CD4-positive, alpha-beta T cell treated with Interferon alpha-2 for 1 hour (primary cell): ENCODE data around the gene ASCC3.
"Not testable (repeated sequence)": the region's sequence is repeated elsewhere in the genome, so short reads cannot be mapped to it uniquely, and the experiment has no call there.

Experiments
- DNase-seq, 2 donors: peaks; one replicate each; pipeline ENCODE4 v3.0.0-alpha.2; 2020 to 2022

Gene ASCC3

DNA sequence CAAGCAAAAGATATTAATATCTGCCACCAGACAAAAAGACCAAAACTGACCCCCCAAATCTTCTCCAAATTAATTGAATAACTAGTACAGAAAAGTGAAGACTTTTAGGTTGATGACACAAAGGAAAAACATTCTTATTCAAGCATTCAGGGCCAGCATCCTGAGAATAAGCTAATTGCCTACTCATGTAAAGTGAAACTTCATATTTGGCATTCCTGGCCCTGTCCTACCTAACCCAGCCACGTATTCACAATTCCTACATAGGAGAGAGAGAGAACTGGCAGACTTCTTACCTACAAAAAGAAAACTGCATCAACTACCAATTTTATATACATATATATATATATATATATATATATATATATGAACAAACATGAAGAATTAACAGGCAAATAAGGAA lies 4.9 kb upstream of the ASCC3 start:
- DNase-seq: no peak

DNA sequence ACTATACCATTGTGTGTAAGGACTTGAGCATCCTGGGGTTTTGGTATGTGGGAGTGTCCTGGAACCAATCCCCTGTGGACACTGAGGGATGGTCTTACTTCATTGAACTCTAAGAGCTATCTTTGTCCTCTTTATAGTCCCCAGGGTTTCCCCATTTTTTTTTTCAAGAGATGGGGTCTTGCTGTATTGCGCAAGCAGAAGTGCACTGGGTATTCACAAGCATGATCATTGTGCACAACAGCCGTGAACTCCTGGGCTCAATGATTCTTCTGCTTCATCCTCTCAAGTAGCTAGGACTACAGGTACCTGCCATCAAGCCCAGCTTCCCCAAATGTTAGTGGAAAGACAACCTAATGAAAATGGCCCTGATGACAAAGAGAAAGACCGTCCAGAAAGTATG lies 2.2 kb upstream of the ASCC3 start:
- no peak for DNase-seq

DNA sequence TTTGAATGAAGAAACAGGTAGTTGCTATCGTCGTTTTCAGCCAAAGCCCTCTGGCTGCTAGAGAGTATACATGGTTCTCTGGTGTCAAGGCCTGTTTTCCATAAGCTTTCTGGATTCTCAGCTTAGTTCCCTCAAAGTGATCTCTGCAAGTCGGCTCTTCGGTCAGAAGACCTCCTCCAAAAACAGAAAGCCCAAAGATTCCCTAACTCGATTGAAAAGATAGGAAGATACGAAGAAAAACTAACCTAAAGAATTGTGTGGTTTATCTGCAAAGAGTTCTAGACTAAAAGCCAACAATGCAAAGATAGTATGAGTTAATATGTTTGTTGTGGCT lies 545 bp upstream of the ASCC3 start:
- DNase-seq: no peak

DNA sequence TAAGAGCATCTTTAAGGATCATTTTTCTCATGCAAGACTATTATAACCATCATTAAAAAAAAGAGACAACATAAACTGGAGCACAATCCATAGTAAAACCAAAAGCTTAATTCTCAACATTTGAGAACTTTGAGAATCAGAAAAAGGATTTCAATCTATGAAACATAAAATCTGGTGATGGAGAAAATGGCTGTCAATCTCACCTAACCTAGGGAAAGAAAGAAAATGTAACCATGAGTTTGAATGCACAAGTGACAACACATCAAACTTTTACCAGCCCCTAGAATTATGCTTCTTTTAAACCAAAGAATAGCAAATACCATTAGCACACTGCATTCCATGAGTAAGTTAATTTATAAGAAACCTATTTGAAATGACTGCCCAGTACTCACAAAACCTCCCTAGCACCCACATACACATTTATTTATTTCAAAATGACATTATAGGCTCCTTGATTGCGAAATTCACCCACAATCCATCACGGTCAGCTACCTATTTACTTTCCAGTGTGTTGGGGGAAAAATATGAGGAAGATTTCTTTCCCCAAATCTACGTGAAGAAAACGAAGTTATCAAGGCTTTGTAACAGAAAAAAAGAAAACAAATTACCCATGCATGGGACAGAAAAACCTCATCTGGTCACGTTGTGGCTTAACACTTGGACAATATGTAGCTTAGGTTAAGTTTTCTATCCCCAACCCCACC lies 828 bp downstream of the ASCC3 start:
- no peak for DNase-seq

DNA sequence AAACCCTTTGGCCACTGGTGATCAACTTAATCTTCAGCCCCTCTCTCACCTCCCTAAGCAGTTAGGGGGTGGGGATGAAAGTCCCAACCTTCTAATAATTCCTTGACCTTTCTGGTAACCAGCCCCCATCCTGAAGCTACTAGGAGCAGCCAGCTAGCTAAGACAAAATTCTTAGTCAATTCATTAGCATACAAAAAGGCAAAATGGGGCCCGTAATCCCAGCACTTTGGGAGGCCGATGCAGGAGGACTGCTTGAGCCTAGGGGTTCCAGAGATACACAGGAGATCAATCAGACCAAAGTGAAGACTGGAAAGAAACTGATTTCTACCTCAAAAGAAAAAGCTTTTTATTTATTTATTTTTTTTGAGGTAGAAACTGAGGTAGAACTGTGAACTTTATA lies 1.8 kb downstream of the ASCC3 start:
- no peak for DNase-seq

DNA sequence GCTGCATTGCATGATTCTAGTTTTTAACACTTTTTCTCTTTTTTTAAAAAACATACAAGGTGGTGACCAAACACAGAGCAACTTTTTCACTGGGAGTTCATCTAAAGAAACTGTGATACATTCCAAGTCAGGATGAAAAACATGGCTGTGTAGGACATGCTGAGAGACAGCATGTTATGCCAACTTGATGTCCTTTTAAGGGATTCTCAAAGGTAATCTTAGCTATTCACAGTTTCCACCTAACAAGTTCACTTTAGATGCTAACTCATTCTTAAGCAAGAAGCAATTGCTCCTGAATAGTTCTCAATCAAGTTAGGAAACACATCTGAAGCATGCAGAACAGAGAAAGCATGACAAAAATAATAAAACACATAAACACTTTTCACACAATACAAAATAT lies 3.3 kb downstream of the ASCC3 start:
- no peak for DNase-seq

DNA sequence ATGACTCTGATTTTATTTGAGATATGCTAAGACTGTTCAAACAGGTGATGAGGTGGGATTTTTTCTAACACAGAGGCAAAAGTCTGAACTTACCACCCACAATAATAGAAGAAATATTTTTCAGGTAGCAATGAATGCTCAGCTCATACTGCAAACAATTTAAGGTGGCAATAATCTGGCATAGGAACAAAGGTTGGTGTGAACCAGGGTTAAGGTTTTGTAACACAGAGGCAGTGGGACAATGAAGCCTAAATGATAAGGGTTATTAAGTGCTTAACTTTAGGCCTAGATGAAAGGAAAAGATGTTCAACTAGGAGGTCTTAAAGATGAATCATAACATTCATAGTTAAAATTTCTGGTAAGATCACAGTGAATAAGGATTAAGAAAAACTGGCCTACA lies 4.9 kb downstream of the ASCC3 start:
- no peak for DNase-seq

DNA sequence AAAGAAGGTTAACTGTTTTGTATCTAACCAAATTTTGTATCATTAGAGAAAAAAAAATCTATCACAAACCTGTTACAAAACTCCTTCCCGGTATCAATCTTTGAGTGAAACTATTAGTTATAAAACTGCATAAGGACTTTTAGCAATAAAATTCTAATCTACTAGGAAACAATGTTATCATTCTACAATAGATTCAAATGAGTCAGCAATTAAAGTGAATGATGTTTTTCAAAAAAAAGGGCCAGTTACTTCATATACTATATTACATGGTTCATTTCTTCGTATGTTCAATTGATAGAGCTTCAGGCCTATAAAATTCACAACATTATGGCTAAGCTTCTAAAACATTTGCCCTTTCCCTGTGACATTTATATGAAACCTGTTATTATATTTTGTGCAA lies 15.6 kb downstream of the ASCC3 start:
- no peak for DNase-seq

DNA sequence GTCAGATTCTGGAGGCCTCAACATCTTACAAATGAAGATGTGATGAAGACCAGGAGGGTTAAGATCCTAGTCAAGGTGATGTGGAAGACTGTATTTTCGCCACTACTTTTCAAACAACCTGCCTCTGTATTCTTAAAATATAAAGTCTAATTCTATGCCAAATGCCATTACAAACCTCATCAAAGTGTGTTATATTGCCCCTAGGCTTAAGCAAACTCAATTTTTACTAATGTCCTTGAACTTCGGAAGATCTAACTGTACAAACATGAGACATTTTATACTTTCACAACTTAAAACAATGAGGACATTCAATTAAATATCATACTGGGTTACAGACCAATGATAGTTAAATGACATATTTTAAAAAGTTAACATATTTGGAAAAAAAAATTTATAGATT lies 19.1 kb downstream of the ASCC3 start:
- no peak for DNase-seq

DNA sequence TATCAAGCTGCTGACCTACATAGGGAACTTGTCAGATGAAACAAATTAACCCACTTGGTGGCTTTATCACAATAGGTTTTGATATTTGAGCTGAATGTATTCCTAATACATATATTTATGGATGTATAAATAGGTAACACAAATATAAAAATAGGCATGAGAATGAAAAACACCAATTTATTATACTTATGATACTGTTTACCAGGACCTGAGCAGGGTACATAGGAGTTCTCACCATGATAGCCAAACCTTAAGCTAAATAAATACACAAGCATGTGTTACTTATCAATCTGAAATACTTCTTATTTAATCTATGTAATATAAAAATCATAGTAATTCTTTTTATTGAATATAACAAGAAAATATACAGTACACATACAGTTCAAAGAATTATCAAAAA lies 25.0 kb downstream of the ASCC3 start:
- DNase-seq: no peak

DNA sequence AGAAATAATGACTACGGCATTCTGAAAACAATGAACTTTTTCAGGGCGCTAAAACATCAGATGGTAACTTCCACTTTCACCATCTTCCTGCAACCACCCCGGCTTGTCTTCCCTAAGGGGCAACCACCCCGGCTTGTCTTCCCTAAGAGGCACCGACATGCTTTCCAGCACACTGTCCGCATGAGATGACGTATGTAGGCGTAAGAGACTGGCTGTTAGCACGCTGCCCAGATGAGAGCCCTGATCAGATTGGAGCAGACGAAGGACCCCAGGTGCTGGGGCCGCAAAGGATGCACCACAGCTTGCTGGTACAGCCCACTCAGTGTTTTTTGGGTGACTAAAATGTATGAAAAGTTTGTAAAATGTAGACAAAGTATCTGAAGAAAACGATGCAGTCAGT lies 29.3 kb downstream of the ASCC3 start:
- no peak for DNase-seq

DNA sequence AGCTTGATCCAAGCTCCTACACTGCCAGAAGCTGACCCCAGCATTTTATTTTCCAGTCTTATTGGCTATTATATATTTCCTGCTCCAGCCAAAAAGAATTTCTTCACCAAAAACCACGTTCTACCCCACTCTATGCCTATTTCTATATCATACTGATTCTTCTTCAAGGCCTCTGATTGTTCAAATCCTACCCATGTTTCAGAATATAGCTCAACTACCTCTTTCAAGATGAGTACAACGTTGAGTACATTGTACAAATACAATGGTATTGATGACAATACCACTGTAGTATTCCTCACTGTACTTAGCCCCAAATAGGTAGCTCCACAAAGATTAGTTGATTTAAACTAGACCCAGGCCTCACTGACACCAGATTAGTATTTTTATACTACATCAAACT lies 31.0 kb downstream of the ASCC3 start:
- DNase-seq: no peak

DNA sequence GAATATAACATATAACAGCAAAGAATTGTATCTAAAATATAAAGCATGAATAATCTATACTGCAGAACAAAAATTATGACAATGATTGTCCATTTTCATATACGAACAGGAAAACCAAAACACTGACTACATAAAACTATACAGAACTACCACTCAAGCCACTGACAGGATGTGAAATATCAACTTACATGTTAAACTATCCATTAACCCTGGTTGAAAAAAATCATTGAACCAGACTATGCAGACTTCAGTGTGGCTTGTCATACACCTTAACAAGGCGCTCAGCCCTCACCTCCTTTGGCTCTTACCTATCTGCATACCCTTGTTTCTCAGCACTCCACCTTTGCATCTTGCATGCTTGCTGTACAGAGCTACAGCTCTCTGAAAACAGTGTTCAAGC lies 34.9 kb downstream of the ASCC3 start:
- no peak for DNase-seq

DNA sequence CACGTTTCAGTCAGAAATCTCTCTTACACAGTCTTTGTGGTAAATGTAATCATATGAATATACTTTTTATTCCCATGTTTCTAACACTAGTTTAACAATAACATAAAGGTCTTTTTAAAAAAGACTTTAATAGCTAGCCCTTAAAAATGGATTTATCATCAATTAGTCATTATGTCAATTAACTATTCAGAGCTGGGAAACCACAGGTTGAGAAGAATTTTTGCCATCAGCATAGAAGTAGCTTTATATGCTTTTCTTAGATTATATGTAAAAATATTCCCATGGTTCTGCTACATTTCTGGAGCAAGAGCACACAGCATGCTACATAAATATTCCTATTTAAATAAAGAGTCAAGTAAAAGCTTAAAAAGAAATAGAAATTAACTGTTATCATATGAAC lies 35.5 kb downstream of the ASCC3 start:
- no peak for DNase-seq

DNA sequence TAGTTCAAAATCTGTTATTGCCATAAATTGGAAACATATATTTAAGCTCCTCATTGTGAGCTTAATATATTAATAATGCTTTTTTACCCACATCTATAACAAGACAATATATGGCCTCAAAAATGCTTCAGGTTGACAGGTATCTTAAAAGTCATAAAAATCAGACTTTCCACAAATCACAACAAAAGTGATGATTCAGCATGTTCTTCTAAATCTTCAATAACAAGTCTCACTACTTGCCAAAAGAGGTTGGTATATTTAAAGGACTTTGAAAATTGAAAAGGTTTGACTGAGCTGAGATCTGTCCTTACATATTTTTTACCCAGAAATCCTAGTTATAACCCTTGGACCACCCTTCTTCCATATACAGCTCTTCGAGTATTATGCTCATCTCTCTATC lies 41.7 kb downstream of the ASCC3 start:
- no peak for DNase-seq

DNA sequence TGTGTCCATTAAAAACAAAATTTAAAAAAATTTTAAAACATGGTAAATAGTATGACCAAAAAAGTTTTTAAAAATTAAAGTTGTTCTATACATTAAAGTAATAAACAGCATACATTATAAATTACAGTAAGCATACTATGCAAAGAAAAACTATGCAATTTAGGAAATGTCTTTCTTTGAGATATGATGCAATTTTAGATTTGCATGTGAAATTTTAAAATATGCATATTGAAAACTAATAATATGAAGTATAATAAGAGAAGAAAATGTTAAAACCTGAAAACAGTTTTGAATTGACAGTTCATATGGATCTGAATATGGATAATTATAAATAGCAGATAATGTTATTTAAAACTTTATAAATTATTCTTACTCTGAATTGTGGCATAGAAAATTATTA lies 43.1 kb downstream of the ASCC3 start:
- no peak for DNase-seq

DNA sequence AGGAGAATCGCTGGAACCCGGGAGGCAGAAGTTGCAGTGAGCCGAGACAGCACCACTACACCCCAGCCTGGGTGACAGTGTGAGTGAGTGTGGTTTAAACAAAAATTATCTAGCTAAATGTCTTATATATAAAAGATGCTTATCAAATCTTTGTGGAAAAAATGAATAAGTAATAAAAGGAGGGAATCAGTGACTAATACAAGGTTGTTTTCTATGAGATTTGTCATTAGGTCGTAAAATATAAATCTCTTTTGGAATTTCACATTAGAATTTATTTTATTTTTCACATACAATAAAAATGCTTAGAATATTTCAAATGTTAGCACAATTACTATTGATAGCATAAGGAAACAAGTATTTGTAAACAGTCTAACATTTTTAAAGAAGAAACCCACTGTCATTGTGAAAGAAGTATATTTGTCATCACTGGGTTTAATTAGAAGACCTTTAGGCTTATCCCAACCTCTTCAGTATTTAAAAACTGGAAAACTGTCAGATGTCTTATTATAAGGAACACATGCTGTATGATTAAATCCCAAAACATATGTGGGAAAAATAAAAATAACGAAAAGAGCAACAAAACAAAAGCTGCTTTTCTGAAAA lies 47.1 kb downstream of the ASCC3 start:
- DNase-seq: no peak

DNA sequence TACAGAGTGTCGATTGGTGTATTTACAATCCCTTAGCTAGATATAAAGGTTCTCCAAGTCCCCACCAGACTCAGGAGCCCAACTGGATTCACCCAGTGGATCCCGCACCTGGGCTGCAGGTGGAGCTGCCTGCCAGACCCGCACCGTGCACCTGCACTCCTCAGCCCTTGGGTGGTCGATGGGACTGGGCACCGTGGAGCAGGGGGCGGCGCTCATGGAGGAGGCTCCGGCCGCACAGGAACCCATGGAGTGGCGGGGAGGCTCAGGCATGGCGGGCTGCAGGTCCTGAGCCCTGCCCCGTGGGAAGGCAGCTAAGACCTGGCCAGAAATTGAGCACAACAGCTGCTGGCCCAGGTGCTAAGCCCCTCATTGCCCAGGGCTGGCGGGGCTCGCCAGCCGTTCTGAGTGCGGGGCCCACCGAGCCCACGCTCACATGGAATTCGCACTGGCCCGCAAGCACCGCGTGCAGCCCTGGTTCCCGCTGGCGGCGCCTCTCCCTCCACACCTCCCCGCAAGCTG lies 52.0 kb downstream of the ASCC3 start:
- DNase-seq: not testable (repeated sequence)

DNA sequence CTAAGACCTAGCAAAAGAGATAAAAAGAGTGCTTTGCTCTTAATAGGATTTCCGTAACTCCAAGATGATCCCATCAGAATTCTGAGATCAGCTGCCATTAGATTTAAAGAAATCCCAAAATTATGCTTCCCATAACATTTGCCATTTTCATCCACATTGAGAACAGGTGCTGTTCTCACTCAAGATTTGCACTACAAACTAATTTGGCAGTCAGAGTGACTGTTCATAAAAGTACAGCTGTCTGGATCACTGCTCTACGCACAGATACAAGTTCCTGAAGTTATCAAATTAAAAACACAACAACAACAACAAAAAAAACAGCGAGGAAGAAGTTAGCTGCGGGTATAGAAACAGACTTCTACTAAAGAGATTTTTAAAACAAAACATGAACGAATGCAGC lies 58.1 kb downstream of the ASCC3 start:
- no peak for DNase-seq

DNA sequence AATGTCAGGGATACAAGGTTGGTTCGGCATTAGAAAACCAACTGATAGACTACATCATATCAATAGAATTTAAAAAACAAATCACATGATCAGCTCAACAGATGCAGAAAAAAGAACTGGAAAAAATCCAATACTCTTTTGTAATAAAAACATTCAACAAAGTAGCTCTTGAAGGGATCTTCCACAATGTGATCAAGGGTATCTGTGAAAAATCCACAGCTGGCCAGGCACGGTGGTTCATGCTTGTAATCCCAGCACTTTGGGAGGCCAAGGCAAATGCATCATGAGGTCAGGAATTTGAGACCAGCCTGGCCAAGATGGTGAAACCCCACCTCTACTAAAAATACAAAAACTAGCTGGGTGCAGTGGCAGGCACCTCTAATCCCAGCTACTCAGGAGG lies 63.1 kb downstream of the ASCC3 start:
- DNase-seq: no peak

DNA sequence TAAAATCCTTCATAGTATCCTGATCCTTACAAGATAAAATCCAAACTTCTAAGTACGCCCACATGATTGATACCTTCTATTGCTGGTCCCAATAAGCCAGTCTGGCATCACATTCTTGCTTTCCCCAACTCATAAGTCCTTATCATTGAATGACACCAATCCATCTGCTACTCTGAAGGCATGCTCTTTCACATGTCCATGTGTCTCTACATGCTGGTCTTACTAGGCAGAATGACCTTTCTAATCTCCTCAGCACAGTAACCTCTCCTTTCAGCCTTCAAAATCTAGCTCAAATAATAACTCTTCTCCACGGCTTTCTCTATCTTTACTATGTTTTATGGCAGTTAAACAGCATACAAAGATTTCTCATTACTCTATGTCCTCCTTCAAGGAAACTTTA lies 71.1 kb downstream of the ASCC3 start:
- no peak for DNase-seq

DNA sequence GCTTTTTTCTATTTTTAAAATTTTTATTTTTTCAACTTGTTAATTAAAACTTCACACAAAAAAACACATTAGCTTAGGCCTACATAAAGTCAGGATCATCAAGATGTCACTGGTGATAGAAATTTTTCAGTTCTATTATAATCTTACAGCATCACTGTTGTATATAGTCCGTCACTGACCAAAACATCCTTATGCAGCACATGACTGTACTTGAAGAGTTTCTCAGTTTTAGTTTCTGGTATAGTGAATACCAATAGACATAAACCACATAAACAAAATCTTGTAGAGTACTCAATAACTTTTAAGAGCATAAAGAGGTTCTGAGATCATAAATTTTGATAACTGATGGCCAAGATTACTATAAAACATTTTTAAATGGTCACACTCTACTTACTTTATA lies 71.8 kb downstream of the ASCC3 start:
- DNase-seq: no peak

DNA sequence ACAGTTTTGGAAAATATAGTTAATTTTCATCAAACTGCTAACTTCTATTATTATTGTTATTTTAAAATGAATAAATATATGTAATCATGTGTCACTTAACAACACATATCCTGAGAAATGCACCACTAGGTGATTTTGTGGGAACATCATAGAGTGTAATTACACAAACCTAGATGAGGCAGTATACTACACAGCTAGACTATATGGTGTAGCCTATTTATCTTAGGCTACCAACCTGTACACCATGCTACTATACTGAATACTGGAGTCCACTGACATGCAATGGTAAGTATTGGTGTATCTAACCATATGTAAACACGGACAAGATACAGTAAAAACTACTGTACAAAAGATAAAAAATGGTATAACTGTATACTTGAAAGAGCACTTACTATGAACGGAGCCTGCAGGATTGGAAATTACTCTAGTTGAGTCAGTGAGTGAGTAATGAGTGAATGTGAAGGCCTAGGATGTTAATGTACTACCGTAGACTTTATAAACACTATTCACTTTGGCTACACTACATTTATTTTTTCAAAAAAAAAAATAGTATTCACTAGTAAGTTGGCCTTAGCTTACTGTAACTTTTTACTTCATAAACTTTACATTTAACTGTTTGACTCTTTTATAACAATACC lies 72.4 kb downstream of the ASCC3 start:
- no peak for DNase-seq

DNA sequence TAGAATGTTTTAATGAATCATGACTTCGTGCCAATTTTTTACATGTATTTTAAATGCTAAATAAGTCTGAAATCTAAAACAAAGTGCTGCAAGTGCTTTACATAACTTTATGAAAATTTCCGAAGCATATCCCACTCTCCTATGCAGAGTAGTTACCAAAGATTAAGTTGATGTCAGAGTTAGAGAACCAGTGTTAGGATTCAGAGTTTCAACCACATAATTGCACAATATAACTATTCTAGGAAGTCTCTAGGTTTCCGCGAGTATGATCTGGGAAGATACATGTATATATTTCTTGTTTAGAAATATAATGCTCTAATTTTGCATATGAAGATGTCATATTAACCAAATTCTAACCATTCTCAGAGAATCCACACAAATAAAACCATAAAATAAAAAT lies 74.8 kb downstream of the ASCC3 start:
- DNase-seq: no peak
